ENCODE measurements around the gene S1PR5.
"Not testable (repeated sequence)": the region's sequence is repeated elsewhere in the genome, so short reads cannot be mapped to it uniquely, and the experiment has no call there.

The S1PR5 gene, protein sequence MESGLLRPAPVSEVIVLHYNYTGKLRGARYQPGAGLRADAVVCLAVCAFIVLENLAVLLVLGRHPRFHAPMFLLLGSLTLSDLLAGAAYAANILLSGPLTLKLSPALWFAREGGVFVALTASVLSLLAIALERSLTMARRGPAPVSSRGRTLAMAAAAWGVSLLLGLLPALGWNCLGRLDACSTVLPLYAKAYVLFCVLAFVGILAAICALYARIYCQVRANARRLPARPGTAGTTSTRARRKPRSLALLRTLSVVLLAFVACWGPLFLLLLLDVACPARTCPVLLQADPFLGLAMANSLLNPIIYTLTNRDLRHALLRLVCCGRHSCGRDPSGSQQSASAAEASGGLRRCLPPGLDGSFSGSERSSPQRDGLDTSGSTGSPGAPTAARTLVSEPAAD

DNA sequence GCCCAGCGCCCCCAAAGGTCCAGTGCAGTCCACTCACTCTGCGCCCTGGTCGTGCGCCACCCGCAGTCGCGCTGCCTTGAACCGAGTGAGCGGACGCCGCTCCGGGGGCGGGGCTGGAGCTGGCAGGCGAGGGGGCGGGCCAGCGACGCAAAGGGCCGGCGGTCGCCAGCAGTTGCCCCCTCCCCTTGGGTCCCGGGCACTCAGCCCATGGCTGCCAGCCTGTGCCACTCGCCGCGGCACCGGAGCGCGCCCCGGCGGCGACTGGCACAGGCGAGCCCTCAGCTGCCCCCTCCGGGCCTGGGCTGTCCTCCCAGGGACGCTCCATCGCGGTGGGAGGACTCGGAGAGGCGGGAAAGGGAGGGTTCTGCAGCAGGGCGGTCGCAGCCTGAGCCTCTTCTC lies at the start of gene S1PR5:
S1PR5 (minus strand) TSS at position 87 of the 399 bp plus-strand sequence. CDS start 2,436 bp downstream, outside the sequence.
- DNase-seq (ENCODE audit: low spot score) = no peak

DNA sequence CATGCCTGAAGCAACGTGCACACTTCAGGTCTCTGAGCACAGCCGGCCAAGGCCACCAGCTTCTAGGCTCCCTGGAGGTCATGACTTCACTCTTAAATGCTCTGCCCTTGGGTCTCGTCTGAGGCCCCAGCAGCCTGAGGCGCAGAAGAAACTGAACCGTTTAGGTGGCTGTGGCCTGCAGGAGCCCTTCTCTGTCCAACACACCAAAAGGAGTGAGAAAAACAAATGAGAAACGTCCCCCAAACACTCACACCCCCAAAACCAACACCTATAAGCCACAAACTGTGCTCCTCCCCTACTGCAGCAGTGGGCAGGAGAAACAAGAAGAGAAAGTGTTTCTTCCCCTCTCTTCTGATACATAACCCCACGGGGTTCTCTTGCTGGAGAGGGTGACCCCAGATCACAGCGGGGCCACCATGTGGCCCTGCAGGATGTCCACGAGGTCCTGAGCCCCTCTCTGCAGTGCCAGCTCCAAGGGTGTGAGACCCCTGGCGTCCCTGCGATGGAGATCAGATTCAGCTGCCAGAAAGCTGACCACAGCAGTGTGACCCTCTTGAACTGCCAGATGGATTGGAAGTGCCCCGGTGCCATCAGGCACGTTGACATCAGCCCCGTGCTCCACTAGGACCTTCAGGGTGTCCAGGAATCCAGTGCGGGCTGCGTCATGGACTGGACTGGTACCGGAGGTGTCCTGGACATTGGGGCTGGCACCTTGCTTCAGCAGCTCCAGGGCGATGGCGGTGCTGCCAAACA lies 49.6 kb upstream of the S1PR5 start:
- peak; percentile 49 for DNase-seq (ENCODE audit: low spot score)

DNA sequence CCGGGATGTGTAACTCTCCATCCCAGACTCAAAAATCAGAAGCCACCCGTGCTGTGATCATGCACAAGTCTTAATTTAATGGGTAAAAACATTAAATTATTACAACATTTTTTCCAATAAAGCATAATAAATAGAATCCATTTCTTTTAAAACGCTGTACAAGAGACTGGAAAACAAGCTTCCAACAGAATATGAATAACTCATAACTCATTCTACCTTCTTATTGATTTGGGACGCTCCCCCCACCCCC lies 49.1 kb upstream of the S1PR5 start:
- DNase-seq (ENCODE audit: low spot score) = no peak

DNA sequence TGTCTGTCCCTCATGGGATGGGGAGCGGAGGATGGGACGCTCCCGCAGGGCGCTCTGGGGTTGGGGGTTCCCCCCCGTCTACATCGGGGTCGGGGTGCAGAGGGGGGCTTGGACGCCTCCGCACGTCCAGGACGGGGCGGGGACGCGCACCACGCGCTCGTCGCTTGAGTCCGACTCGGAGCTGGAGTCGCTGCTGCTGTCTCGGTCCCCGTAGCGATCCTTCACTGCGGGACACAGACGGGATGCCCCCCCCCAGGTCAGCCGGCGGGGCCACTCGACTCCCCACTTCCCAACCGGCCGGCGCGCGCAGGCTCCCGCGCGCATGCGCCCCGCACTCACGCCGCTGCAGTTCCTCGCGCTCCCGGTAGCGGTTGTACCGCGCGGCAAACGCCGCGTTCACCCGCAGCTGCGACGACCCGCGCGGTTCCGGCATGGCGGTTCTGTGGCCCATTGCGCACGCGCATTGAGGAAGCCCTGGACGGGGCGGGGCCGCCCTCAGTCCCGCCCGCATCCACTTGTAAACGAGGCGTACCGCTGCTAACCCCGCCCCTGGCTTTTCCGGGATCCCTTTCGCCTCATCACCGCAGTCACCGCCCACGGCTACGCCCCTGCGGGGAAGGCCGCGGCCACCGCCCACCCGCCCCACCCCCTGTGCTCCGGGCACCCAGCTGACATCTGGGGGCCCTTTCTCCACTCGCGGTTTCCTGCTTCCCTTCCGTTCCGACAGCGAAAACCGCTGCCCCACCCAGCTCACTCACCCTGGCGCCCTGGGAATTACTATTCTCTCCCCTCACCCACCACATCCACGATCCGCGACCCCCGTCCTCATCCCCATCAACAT lies 48.5 kb upstream of the S1PR5 start, which contains the start of gene KRI1:
KRI1 (minus strand) TSS at position 444 of the 841 bp plus-strand sequence; CDS start at position 433, 11 bp downstream.
- peak; percentile 99 for DNase-seq (ENCODE audit: low spot score)

DNA sequence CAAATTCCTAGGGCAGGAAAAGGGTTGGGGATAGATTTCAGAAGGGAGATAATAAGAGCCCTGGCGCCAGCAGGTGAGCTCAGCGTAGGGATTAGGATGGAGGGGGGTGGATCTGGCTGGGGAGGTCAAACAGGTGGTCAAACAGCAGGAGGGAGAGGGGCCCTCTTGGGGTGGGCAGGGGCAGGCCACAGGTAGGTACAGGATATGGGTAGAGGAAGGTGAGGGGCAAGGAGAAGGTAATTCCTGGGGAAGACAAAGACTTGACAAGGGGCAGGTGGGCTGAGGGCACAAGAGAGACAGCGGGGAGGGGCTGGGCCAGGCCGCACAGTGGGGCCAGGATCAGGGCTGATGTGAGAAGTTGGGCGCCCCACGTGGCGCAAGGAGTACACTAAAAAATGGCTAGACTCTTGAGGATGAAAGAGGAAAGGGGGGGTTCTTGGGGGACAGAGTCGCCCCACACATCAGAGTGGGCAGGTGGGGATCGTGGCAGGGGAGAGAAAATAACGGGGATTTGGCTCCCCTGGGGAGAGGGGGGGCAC lies 47.9 kb upstream of the S1PR5 start:
- DNase-seq (ENCODE audit: low spot score) = peak; percentile 84

DNA sequence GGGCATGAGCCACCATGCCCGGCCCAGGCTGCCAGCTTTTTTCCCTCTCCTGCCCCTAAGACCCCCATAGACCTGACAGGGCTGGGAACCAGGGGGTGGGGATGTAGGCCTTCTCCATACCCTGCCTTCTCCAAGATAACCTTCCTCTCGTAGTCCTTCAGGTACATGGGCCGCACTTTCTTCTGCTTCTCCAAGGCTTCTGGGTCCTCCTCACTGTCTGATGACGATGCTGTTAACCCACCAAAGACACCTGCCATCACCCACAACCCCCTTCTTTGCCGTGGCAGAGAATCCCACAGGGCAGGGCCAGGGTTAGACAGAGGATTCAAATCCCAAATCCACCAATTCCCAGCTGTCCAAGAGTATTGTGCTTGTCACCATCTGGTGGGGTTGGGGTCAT lies 45.4 kb upstream of the S1PR5 start:
- no peak for DNase-seq (ENCODE audit: low spot score)

DNA sequence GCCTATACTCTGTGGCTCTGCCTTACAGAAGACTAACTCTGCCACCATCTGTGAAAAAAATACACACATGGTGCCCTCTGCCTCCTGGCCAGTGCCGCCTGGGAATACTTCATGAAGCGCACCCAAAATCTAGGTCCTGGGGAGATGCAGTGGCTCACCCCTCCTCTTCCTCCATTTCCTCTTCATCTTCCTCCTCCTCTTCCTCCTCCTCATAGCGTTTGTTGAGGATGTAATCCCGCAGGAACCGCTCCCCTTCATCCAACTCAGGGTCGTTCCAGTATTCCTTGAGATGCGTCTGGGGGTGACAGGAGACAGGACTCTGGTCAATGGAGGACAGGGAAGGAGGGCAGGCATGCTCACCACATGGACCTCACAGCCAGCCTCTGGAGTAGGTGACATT lies 42.9 kb upstream of the S1PR5 start:
- DNase-seq (ENCODE audit: low spot score) = no peak

DNA sequence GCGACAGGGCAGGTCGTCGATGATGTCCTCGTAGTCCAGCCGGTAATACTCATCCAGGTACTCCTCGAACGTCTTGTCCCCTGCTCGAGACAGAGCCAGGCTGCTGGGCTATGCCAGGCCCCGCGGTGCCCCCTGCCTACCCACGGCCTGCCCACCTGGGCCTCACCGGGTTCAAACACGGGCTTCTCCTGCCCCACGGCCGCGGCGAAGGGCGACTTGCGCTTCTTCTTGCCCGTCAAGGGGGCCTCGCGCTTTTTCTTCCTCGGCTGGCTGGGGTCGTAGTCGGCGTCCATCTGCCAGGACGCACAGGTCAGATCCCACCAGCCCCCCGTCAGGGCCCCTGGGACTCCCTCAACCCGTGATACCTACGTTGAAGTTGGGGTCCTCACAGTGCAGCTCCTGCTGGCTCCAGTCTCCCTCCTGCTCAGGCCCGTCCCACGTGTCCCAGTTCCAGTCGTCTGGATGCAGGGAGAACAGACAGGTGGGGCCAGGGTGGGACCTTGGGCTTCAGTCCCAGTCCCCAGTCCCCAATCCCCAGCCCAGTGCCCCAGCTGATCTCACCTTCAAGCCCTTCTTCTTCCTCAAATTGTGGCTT lies 40.5 kb upstream of the S1PR5 start:
- no peak for DNase-seq (ENCODE audit: low spot score)

DNA sequence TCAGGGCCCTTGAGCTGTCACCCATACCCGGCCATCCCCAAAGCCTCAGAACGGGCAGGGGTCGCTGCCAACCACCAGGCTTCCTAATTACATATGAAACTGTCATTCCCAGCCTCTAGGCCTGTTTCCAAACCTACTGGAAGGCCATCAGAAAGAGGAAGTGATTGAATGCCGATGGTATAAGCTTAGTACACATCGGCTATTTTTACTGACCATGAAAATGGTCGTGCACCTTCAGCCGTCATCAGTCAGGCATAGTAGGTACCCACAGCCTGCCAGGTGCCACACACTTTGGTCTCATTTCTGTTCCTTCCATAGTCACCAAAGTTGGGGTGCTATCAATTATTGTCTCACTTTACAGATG lies 38.3 kb upstream of the S1PR5 start:
- no peak for DNase-seq (ENCODE audit: low spot score)

DNA sequence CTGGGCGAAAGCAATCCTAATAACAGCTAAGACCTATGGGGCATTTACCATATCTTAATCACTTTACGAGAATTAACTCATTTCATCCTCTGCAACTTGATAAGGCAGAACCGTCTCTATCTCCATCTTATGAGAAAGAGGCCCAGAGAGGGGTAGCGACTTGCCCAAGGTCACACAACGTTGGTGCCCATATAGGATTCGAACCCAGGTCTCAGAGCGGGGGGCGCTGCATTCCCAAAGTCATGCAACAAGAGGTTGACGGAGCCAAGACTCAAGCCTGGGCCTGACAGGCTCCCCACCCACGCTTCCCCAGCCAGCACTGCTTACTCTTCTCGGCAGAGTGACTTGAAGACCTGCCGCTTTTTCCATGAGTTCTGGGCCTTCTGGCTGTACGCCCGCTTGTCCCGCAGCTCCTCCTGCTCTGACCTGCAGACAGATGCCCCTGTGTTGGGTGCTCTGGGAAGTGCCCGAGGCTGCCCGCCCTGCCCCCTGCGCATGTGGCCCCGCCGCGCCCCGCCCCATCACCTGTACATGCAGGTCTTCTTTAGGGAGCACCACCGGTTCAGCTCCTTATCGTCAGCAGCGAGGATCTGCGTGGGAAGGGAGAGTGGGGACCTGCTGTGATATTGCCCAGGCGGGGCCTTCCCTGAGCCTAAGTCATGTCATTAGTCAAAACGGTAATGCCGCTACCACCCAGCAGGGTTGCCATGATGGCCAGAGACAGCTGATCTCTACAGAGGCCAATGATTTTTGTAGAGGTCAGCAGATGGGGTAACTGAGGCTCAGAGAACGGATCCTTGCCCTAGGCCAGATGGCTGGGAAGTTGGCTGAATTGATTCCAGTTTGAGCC lies 37.7 kb upstream of the S1PR5 start:
- no peak for DNase-seq (ENCODE audit: low spot score)

DNA sequence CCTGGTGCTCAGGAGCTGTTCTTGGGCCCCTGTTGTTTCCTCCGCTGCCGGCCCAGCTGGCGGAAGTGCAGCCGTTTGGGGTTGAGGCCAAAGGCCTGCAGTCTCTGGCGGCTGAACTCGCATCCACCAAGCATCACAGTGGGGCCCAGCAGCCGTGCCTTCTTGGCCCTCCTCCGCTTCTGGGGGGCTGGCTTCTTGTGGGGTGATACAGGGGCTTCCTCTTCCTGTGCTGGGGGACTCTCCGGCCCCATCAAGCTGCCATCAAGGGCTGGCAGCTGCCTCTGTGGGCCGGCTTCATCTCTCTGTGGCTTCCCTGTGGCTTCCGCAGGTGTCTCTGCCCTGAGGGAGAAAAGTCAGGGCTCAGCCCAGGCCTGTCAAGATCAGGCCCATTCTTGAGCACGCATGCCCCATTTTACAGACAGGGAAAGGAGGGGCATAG lies 36.7 kb upstream of the S1PR5 start:
- DNase-seq (ENCODE audit: low spot score) = peak; percentile 57

DNA sequence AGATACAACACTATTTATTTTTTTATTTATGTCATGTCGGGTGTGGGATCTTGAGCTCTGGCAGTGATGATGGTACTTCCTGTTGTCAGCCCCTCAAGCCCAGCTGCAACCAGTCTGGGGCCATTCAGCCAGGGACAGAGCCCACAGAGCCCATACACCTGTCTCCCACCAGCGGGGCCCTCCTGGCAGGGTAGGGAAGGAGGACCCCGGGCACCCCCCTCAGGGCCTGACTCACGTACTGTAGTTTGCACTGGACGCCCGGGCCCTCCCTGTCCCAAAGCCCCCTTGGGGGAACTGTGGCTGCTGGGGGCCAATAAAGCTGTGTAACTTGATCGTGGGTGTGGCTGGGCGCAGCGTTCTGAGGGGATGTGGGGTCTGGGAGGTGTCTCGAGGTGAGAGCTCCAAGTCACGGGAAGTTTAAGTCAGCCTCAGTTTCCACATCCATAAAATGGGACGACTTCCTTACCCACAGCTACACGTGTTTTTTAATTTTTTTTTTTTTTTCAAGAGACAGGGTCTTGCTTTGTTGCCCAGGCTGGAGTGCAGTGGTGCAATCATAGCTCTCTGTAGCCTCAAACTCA lies 35.9 kb upstream of the S1PR5 start:
- DNase-seq (ENCODE audit: low spot score) = no peak

DNA sequence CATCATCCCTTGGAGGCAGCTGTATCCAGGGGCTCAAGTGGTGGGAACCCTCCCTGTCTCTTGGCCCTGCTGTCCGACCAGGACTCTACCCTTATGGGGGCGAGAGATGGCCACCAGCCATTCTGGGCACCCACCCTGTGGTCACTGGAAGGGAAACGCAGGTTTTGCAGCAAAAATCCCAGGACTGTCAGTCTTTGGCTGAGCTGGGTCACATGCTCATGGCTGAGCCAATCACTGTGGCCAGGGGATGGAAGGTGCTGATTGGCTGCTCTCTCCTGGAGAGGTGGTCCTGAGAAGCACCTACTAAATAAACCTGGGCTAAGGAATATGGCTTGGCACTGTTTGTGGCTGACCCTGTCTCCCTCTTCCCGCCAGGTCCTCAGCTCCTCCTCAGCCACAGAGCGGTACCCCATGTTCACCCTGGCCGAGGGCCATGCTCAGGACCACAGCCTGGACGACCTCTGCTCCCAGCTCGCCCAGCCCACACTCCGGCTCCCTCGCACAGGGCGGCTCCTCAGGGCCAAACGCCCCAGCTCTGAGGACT lies 35.3 kb upstream of the S1PR5 start:
- peak; percentile 50 for DNase-seq (ENCODE audit: low spot score)

DNA sequence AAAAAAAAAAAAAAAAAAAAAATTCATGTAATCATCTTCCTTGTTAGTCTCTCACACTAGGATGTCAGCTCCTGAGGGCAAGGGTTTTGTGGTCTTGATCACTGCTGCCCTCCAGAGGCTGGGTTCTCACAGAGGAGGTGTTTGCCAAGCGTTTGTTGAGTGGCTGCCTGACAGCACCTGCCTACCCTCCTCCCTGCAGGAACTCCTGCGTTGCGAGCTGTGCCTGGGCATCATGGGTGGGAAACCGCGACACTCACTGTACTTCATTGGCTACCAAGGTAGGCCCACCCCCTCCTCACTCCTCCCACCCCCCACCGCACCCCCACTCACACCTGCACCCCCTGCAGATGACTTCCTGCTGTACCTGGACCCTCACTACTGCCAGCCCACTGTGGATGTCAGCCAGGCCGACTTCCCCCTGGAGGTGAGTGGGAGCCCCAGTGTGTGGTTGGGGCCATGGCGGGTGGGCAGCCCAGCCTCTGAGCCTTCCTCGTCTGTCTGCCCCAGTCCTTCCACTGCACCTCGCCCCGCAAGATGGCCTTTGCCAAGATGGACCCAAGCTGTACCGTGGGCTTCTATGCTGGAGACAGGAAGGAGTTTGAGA lies 34.6 kb upstream of the S1PR5 start:
- no peak for DNase-seq (ENCODE audit: low spot score)

DNA sequence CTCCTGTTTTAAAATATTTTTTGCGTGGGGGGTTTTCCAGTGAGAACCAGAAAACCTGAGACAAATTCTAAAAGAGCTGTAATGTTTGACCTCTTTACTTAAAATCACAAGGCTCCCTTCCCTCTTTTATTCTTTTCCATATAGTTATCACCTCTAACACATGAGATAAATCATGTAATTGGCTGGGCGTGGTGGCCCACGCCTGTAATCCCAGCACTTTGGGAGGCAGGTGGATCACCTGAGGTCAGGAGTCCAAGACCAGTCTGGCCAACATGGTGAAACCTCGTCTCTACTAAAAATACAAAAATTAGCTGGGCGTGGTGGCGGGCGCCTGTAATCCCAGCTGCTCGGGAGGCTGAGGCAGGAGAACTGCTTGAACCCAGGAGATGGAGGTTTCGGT lies 33.8 kb upstream of the S1PR5 start:
- DNase-seq (ENCODE audit: low spot score) = not testable (repeated sequence)

DNA sequence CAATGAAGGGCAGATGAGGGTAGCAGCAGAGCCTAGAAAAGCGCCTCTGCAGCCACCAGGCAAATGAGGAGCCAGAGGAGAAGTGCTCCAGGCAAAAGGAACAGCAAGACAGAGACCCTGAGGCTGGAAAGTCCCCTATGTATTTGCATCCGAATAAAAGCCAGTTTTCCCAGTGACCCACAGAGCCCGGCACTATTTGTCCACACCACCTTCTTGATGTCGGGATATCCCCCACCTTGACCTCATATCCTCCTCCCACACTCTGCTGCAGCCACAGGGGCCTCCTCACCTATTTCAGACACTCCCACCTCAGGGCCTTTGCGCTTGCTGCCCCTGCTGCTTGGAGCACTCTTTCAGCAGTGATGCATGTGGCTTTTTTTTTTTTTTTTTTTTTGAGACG lies 33.1 kb upstream of the S1PR5 start:
- no peak for DNase-seq (ENCODE audit: low spot score)

DNA sequence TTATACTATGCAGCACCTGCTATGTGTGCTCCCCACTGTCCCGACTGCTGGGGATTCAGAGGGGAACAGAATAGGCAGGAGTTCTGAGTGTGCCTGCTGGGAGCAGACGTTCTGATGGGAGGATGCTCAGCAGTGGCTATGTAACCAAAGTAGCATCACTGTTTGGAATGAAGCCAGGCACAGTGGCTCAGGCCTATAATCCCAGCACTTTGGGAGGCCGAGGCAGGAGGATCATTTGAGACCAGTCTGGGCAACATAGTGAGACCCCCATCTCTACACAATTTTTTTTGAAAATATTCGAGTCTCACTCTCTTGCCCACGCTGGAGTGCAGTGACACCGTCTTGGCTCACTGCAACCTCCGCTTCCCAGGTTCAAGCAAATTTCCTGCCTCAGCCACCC lies 32.5 kb upstream of the S1PR5 start:
- no peak for DNase-seq (ENCODE audit: low spot score)

DNA sequence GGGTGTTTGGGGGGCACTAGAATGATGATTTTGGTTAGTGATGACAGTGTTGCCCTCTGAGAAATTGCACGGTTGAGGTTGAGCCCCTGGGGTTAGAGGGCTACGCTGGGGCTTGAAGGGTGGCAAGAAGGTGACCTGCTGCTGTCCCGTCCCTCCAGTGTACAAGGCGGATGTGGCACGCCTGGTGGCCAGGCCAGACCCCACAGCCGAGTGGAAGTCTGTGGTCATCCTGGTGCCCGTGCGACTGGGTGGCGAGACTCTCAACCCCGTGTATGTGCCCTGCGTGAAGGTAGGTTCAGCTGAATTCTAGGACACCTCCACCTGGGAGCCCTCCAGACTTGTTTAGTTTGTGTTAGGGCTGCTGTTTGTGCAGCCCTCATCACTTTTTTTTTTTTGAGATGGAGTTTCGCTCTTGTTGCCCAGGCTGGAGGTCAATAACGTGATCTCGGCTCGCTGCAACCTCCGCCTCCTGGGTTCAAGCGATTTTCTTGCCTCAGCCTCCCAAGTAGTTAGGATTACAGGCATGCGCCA lies 31.6 kb upstream of the S1PR5 start:
- DNase-seq (ENCODE audit: low spot score) = no peak

DNA sequence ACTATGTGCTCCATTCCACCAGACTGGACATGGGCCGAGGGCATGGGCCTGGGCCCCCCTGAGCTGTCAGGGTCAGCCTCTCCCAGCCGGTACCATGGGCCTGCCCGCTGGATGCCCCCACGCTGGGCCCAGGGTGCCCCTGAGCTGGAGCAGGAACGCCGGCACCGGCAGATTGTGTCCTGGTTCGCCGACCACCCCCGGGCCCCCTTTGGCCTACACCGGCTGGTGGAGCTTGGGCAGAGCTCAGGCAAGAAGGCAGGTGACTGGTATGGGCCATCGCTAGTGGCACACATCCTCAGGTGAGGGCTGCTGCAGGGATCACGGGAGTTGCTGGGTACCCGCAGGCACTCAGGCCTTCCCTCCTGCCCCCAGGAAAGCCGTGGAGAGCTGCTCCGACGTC lies 29.6 kb upstream of the S1PR5 start:
- DNase-seq (ENCODE audit: low spot score) = no peak

DNA sequence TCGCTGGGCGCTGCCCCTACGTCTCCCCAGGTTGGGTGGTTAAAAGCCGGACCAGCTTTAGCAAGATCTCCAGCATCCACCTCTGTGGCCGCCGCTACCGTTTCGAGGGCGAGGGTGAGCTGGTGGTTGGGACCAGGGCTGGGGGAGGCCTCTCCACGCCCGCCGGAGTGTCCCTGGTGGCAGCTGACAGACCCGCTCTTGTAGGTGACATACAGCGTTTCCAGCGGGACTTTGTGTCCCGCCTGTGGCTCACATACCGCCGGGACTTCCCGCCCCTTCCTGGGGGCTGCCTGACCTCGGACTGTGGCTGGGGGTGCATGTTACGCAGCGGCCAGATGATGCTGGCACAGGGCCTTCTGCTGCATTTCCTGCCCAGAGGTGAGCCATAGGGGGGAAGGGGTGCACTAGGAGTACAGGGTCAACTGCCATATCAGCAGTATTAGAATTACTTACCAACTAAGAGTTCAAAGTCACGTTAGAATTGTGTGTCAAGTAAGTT lies 27.6 kb upstream of the S1PR5 start:
- DNase-seq (ENCODE audit: low spot score) = no peak
